Caco-2 (cell line): Measurements from ENCODE around the gene LDB3. TPM values are rescaled to one million over a fixed set of nuclear protein-coding genes. Genes with fewer than 3 reads are reported as not detected.

Experiments
- BruUV-seq: library from RNA; stranded (reverse); fragments of 400-500 nt; replicated peaks from 2 replicates; lab custom pipeline; 2021; lab: Mats Ljungman, UMichigan
- CTCF ChIA-PET: fragments of 300-600 bp; sonication (Branson Sonifier 250); formaldehyde crosslinking; loops from one replicate; lab custom pipeline; 2022; ENCODE audit warnings: antibody characterized with exemption; lab: Charles Lee
- POLR2A ChIA-PET: fragments of 300-600 bp; sonication (Branson Sonifier 250); formaldehyde crosslinking; loops from one replicate; lab custom pipeline; 2022; ENCODE audit warnings: antibody characterized with exemption; lab: Charles Lee
- DNase-seq, 2 experiments: peaks; one replicate each; pipeline versions ENCODE4 v3.0.0 to v3.0.0-alpha.2; 2020 to 2022
- H3K27me3 ChIP-seq: replicated peaks from 2 replicates; pipeline ENCODE4 v1.6.0; 2011; ENCODE audit warnings: low read length; ENCODE audit not compliant: control insufficient read depth, insufficient read depth
- H3K36me3 ChIP-seq: 2 replicates; pipeline ENCODE4 v1.5.1; 2011; ENCODE audit warnings: low read length; ENCODE audit not compliant: control insufficient read depth, insufficient read depth
- H3K4me1 ChIP-seq: fragments of 250-450 bp; sonication (Bioruptor Pico); 2 replicates; pipeline ENCODE4 v1.5.1; 2020; ENCODE audit warnings: mild to moderate bottlenecking
- H3K4me3 ChIP-seq: 2 replicates; pipeline ENCODE4 v1.5.1; 2011; ENCODE audit warnings: low read depth, mild to moderate bottlenecking, control low read depth, low read length
- H3K9me3 ChIP-seq: fragments of 250-450 bp; sonication (Bioruptor Pico); 2 replicates; pipeline ENCODE4 v1.5.1; 2020; ENCODE audit warnings: mild to moderate bottlenecking, moderate library complexity
- H3K27ac Mint-ChIP-seq: one replicate; pipeline ENCODE4 v1.8.0; 2022; ENCODE audit warnings: mixed read lengths; ENCODE audit not compliant: unreplicated experiment
- H3K27me3 Mint-ChIP-seq: one replicate; pipeline ENCODE4 v1.8.0; 2022; ENCODE audit warnings: mixed read lengths; ENCODE audit not compliant: insufficient read depth, unreplicated experiment
- H3K36me3 Mint-ChIP-seq: one replicate; pipeline ENCODE4 v1.8.0; 2022; ENCODE audit warnings: mild to moderate bottlenecking, mixed read lengths; ENCODE audit not compliant: insufficient read depth, unreplicated experiment
- H3K4me1 Mint-ChIP-seq: one replicate; pipeline ENCODE4 v1.8.0; 2022; ENCODE audit warnings: low read depth, mixed read lengths; ENCODE audit not compliant: unreplicated experiment
- H3K4me3 Mint-ChIP-seq: one replicate; pipeline ENCODE4 v1.8.0; 2022; ENCODE audit warnings: mild to moderate bottlenecking, moderate library complexity, mixed read lengths; ENCODE audit not compliant: unreplicated experiment
- H3K9me3 Mint-ChIP-seq: one replicate; pipeline ENCODE4 v1.8.0; 2022; ENCODE audit warnings: mixed read lengths; ENCODE audit not compliant: unreplicated experiment
- CTCF ChIP-seq, 2 experiments: fragments of 200-600 bp in 1 of 2; IDR thresholded peaks; 1 replicate in 1 of 2; 2 replicates in 1 of 2; pipeline versions ENCODE4 v1.5.1 to v1.8.0; 2011 to 2022; ENCODE audit warnings: antibody characterized with exemption in 1 of 2, control low read depth in 1 of 2, inconsistent platforms in 1 of 2, low read depth in 1 of 2, low read length in 1 of 2, mild to moderate bottlenecking in 1 of 2, moderate library complexity in 1 of 2; ENCODE audit not compliant: insufficient read depth in 1 of 2, severe bottlenecking in 1 of 2, unreplicated experiment in 1 of 2
- intact Hi-C: fragments of 100-400 bp; cut with micrococcal nuclease; formaldehyde crosslinking; loops from one replicate; pipeline ENCODE4 v1.10.0; 2022; ENCODE audit not compliant: unreplicated experiment
- total RNA-seq: library from RNA; stranded (reverse); gene quantifications from 2 replicates; pipeline ENCODE4 v1.2.3, GENCODE V29; 2022

LDB3 gene
- total RNA-seq, 1 experiment from 2014 or later: 0.09 TPM

GRCh38 chr10:86693721-86694369, 25.5 kb downstream of the LDB3 start:
- H3K4me3 Mint-ChIP-seq: no peak overlapping the region
- no peaks in the 10 kb centered on the region for H3K9me3 Mint-ChIP-seq
- no peaks in the 10 kb centered on the region for H3K36me3 ChIP-seq
- H3K4me1 ChIP-seq: no peaks in the 10 kb centered on the region
- POLR2A ChIA-PET: interaction anchor here (0.6 kb wide), 1 partner anchor 56 kb away, joined by 7 read pairs; no protein-coding TSS in a partner anchor
- no peaks in the 10 kb centered on the region for H3K9me3 ChIP-seq
- no peak overlapping the region for H3K27ac Mint-ChIP-seq
- CTCF ChIA-PET: no interaction called here
- H3K36me3 Mint-ChIP-seq: peaks cover 4% of the 10 kb centered on the region
- TF ChIP-seq CTCF (IDR thresholded peaks at IDR 0.05; ENCODE audit: insufficient read depth in 1 of 2, low read depth in 1 of 2, low read length in 1 of 2, severe bottlenecking in 1 of 2, unreplicated experiment in 1 of 2): peak; percentile 72 to 81
- no peak overlapping the region for H3K4me3 ChIP-seq
- H3K27me3 ChIP-seq: no peaks in the 10 kb centered on the region
- BruUV-seq: no TSS peak
- DNase-seq: peak in 1 of 2 experiments; percentile 60
- H3K4me1 Mint-ChIP-seq: no peaks in the 10 kb centered on the region
- intact Hi-C loops: loop anchor here (1.0 kb wide), 1 partner anchor 205 kb away; no protein-coding TSS in a partner anchor
- peaks cover 2% of the 10 kb centered on the region for H3K27me3 Mint-ChIP-seq

GRCh38 chr10:86698207-86698940, 30.1 kb downstream of the LDB3 start:
- no peaks in the 10 kb centered on the region for H3K4me1 Mint-ChIP-seq
- peak; percentile 19 to 37 for TF ChIP-seq CTCF (IDR thresholded peaks at IDR 0.05; ENCODE audit: insufficient read depth in 1 of 2, low read depth in 1 of 2, low read length in 1 of 2, severe bottlenecking in 1 of 2, unreplicated experiment in 1 of 2)
- POLR2A ChIA-PET: no interaction called here
- intact Hi-C loops: no loop called here
- CTCF ChIA-PET: no interaction called here
- peak in 1 of 2 experiments; percentile 24 for DNase-seq
- H3K36me3 Mint-ChIP-seq: peaks cover 4% of the 10 kb centered on the region
- peaks cover 2% of the 10 kb centered on the region for H3K27me3 Mint-ChIP-seq
- H3K9me3 Mint-ChIP-seq: no peaks in the 10 kb centered on the region
- Histone ChIP-seq H3K4me1 (no peaks in the 10 kb centered on the region), H3K4me3 (no peak overlapping the region), H3K9me3 (no peaks in the 10 kb centered on the region), H3K27me3 (no peaks in the 10 kb centered on the region), H3K36me3 (no peaks in the 10 kb centered on the region)
- no peak overlapping the region for H3K27ac Mint-ChIP-seq
- BruUV-seq: no TSS peak
- no peak overlapping the region for H3K4me3 Mint-ChIP-seq

GRCh38 chr10:86699125-86699524, 30.8 kb downstream of the LDB3 start:
- no TSS peak for BruUV-seq
- H3K4me3 Mint-ChIP-seq: no peak overlapping the region
- H3K4me1 Mint-ChIP-seq: no peaks in the 10 kb centered on the region
- ChIA-PET POLR2A (no interaction called here), CTCF (no interaction called here)
- no peak overlapping the region for H3K4me3 ChIP-seq
- no peaks in the 10 kb centered on the region for H3K9me3 ChIP-seq
- intact Hi-C loops: no loop called here
- H3K9me3 Mint-ChIP-seq: no peaks in the 10 kb centered on the region
- H3K27ac Mint-ChIP-seq: no peak overlapping the region
- DNase-seq: no peak
- no peaks in the 10 kb centered on the region for H3K27me3 ChIP-seq
- no peaks in the 10 kb centered on the region for H3K36me3 Mint-ChIP-seq
- no peaks in the 10 kb centered on the region for H3K4me1 ChIP-seq
- H3K27me3 Mint-ChIP-seq: peaks cover 2% of the 10 kb centered on the region
- H3K36me3 ChIP-seq: no peaks in the 10 kb centered on the region
- no peak for TF ChIP-seq CTCF (IDR thresholded peaks at IDR 0.05; ENCODE audit: insufficient read depth in 1 of 2, low read depth in 1 of 2, low read length in 1 of 2, severe bottlenecking in 1 of 2, unreplicated experiment in 1 of 2)
